GM12873 (cell line): ENCODE data around the gene DNAH6.

Source experiments
- CTCF ChIP-seq: IDR thresholded peaks from 2 replicates; pipeline ENCODE4 v1.5.1; 2012; ENCODE audit warnings: low read depth, mild to moderate bottlenecking, moderate library complexity, low read length, control low read depth; ENCODE audit not compliant: insufficient read depth; ENCODE audit errors: missing control alignments

DNAH6 gene

GRCh38 chr2:84827978-84828575 lies 311.8 kb downstream of the DNAH6 start:
- no peak for TF ChIP-seq CTCF

- no peak for TF ChIP-seq CTCF
These were observed 313.4 kb downstream of the DNAH6 start for GRCh38 chr2:84829693-84830092.

GRCh38 chr2:84830095-84830494 lies 313.8 kb downstream of the DNAH6 start:
- no peak for TF ChIP-seq CTCF

- TF ChIP-seq CTCF = no peak
These were observed 314.6 kb downstream of the DNAH6 start for GRCh38 chr2:84830758-84831500.

GRCh38 chr2:84832772-84833461 lies 316.6 kb downstream of the DNAH6 start:
- TF ChIP-seq CTCF = no peak

GRCh38 chr2:84833481-84834150 lies 317.3 kb downstream of the DNAH6 start:
- TF ChIP-seq CTCF = no peak

- no peak for TF ChIP-seq CTCF
These were observed 319.9 kb downstream of the DNAH6 start for GRCh38 chr2:84836215-84836614.
